VCaP (cell line): ENCODE data around the gene GABPA.

Experiments used
- H3K27ac ChIP-seq: fragments of 450-650 bp; 2 replicates; pipeline ENCODE4 v1.5.1; 2017
- CTCF ChIP-seq: fragments of 450-650 bp; conservative IDR thresholded peaks from 2 replicates; pipeline ENCODE4 v1.5.1; 2017; ENCODE audit warnings: mild to moderate bottlenecking, moderate library complexity

GABPA gene

GRCh38 chr21:25791319-25791718 lies 56.5 kb downstream of the GABPA start:
- no peak; the same call in 1 of the 2 replicates for TF ChIP-seq CTCF
- H3K27ac ChIP-seq = no peak overlapping the region

- TF ChIP-seq CTCF = peak; percentile 98
- H3K27ac ChIP-seq = no peak overlapping the region
Observed at GRCh38 chr21:25801217-25802014, 66.6 kb downstream of the GABPA start.

GRCh38 chr21:25806060-25806459 lies 71.3 kb downstream of the GABPA start:
- TF ChIP-seq CTCF = no peak
- no peak overlapping the region for H3K27ac ChIP-seq

- TF ChIP-seq CTCF = no peak
- H3K27ac ChIP-seq = no peak overlapping the region
Observed at GRCh38 chr21:25807191-25807590, 72.4 kb downstream of the GABPA start.

GRCh38 chr21:25809013-25809412 lies 74.2 kb downstream of the GABPA start:
- no peak overlapping the region for H3K27ac ChIP-seq
- TF ChIP-seq CTCF = no peak

- H3K27ac ChIP-seq = no peak overlapping the region
- no peak for TF ChIP-seq CTCF
Observed at GRCh38 chr21:25811186-25811585, 76.4 kb downstream of the GABPA start.

- TF ChIP-seq CTCF = no peak
- no peak overlapping the region for H3K27ac ChIP-seq
Observed at GRCh38 chr21:25813917-25814316, 79.1 kb downstream of the GABPA start.
